ENCODE data around the gene ADAM12. TPM values are rescaled to one million over a fixed set of nuclear protein-coding genes. Genes with fewer than 3 reads are reported as not detected.

The ADAM12 gene
- total RNA-seq, 2 donors from 2014 or later: 0.46 TPM; not detected in 1

DNA sequence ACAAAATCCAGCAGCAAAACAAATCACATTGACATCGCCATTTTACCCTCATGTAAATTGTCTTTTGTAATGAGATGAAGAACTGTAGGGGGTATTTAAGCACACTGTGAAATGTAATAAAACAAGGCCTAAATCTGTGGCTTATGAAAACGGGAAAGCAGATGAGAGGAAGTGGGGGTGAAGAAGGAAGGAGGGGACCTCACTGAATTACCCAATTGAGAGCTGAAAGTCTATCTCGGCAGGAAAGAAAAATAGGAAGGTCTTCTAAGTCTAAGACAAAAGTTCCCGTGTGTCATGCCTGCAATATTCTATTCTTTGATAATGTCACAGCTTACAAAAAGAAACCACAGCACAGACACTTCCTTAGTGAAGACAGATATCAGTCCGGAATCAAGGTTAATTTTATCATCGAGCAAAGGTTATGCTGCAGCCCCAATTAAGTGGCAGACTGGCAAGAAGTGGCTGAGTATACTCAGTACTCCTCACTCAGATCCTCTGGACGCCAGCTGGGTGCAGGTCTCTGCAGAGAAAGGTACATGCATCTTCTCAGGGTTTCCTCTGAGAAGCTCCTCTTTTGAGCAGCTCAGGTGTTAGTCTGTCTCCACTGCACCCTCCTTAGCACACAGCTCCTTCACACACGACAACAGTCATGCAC, 252.2 kb downstream of the ADAM12 start:
- peaks cover 8% of the 10 kb centered on the region for H3K4me1 Mint-ChIP-seq
- no peak overlapping the region for H3K4me3 Mint-ChIP-seq
- TF ChIP-seq, protein P1, sequence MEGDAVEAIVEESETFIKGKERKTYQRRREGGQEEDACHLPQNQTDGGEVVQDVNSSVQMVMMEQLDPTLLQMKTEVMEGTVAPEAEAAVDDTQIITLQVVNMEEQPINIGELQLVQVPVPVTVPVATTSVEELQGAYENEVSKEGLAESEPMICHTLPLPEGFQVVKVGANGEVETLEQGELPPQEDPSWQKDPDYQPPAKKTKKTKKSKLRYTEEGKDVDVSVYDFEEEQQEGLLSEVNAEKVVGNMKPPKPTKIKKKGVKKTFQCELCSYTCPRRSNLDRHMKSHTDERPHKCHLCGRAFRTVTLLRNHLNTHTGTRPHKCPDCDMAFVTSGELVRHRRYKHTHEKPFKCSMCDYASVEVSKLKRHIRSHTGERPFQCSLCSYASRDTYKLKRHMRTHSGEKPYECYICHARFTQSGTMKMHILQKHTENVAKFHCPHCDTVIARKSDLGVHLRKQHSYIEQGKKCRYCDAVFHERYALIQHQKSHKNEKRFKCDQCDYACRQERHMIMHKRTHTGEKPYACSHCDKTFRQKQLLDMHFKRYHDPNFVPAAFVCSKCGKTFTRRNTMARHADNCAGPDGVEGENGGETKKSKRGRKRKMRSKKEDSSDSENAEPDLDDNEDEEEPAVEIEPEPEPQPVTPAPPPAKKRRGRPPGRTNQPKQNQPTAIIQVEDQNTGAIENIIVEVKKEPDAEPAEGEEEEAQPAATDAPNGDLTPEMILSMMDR (conservative IDR thresholded peaks at IDR 0.05): no peak
- no peaks in the 10 kb centered on the region for H3K36me3 Mint-ChIP-seq (ENCODE audit: low read depth)
- Histone ChIP-seq H3K9ac (ENCODE audit: extremely low read depth, low read length, poor library complexity, severe bottlenecking) (no peak overlapping the region), H3K27me3 (ENCODE audit: control insufficient read depth, insufficient read depth, low read length, poor library complexity, severe bottlenecking) (no peaks in the 10 kb centered on the region), H3K9me3 (ENCODE audit: control insufficient read depth, low read length) (no peaks in the 10 kb centered on the region), H3K4me3 (ENCODE audit: low read length) (no peak overlapping the region), H3K36me3 (ENCODE audit: control insufficient read depth, insufficient read depth, low read length) (no peaks in the 10 kb centered on the region), H3K27ac (ENCODE audit: low read depth, low read length) (peak overlapping the region; percentile 3), H3K4me1 (ENCODE audit: control insufficient read depth, insufficient read depth, low read length) (no peaks in the 10 kb centered on the region)
- H3K9me3 Mint-ChIP-seq: peaks cover 4% of the 10 kb centered on the region
- no peak for DNase-seq
- peaks cover 7% of the 10 kb centered on the region for H3K27me3 Mint-ChIP-seq (ENCODE audit: insufficient read depth)
- 71% methylated on average over 5 to 8 of the region's 8 CpGs for WGBS, 2 experiments (ENCODE audit: insufficient coverage in 1 of 2, insufficient read length in 1 of 2)
- no peak overlapping the region for H3K27ac Mint-ChIP-seq

DNA sequence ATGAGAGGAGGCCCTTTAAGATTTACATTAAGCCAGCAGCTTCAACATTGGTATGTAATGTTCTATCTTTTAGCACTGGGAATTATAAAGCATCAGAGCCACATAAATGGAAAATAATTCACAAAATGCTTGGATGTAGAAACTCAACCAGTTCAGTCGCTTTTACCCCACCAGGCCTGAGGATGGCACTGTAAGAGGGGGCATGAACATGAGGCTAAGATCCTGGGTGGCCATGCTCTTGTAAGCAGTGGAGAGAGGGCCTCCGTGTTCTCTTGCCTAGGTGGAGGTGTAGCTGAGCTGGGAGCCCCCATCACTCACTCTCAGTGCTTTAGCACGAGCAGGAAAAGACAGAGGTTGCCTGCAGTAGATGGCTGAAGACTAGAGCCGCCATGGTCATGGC, 253.1 kb downstream of the ADAM12 start:
- Histone ChIP-seq H3K27me3 (ENCODE audit: control insufficient read depth, insufficient read depth, low read length, poor library complexity, severe bottlenecking) (no peaks in the 10 kb centered on the region), H3K9ac (ENCODE audit: extremely low read depth, low read length, poor library complexity, severe bottlenecking) (no peak overlapping the region), H3K27ac (ENCODE audit: low read depth, low read length) (no peak overlapping the region), H3K36me3 (ENCODE audit: control insufficient read depth, insufficient read depth, low read length) (no peaks in the 10 kb centered on the region), H3K4me1 (ENCODE audit: control insufficient read depth, insufficient read depth, low read length) (no peaks in the 10 kb centered on the region), H3K4me3 (ENCODE audit: low read length) (no peak overlapping the region), H3K9me3 (ENCODE audit: control insufficient read depth, low read length) (no peaks in the 10 kb centered on the region)
- Mint-ChIP-seq H3K4me1 (peaks cover 6% of the 10 kb centered on the region), H3K27me3 (ENCODE audit: insufficient read depth) (peaks cover 10% of the 10 kb centered on the region), H3K4me3 (no peak overlapping the region), H3K27ac (no peak overlapping the region), H3K9me3 (peaks cover 4% of the 10 kb centered on the region), H3K36me3 (ENCODE audit: low read depth) (no peaks in the 10 kb centered on the region)
- TF ChIP-seq, protein P1 (conservative IDR thresholded peaks at IDR 0.05): peak; percentile 72
- DNase-seq: peak; percentile 71
- WGBS, 2 experiments (ENCODE audit: insufficient coverage in 1 of 2, insufficient read length in 1 of 2): 78 to 100% methylated on average over 1 to 4 of the region's 4 CpGs

DNA sequence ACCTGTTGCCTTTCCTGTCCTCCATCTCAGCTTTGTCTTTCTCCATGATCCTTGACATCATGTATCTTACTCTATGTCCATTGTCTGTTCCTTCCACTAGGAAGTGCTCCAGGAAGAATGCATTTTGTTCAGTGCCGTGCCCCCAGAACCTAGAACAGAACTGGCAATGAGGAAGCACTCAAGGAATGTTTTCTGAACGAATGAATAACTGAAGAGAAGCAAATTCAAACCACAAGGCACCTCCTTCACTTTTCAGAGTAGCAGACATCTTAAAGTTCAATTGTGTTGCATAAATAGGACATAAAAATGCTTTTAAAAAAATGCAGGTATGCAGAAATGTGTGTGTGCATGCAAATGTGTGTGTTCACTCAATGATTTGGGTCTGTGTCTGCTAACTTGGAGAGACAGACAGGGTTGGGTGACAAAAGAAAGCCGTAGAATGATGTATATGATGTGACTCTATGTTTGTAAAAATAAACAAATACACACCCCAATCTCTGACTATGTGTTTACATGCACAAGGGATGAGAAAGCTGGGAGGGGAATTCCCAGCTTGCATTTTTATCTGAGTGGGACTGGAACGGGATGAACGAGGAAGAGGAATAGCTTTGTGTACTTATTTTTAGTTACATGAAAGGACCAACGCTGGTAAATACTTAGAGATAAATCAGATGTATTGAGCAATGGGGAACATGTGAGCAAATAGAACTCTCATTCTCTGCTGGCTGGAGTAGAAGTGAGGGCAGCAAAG, 254.2 kb downstream of the ADAM12 start:
- Mint-ChIP-seq H3K36me3 (ENCODE audit: low read depth) (no peaks in the 10 kb centered on the region), H3K27ac (no peak overlapping the region), H3K4me1 (peaks cover 6% of the 10 kb centered on the region), H3K27me3 (ENCODE audit: insufficient read depth) (peaks cover 10% of the 10 kb centered on the region), H3K9me3 (peaks cover 4% of the 10 kb centered on the region), H3K4me3 (no peak overlapping the region)
- Histone ChIP-seq H3K36me3 (ENCODE audit: control insufficient read depth, insufficient read depth, low read length) (no peaks in the 10 kb centered on the region), H3K9me3 (ENCODE audit: control insufficient read depth, low read length) (no peaks in the 10 kb centered on the region), H3K9ac (ENCODE audit: extremely low read depth, low read length, poor library complexity, severe bottlenecking) (no peak overlapping the region), H3K4me1 (ENCODE audit: control insufficient read depth, insufficient read depth, low read length) (no peaks in the 10 kb centered on the region), H3K27ac (ENCODE audit: low read depth, low read length) (no peak overlapping the region), H3K27me3 (ENCODE audit: control insufficient read depth, insufficient read depth, low read length, poor library complexity, severe bottlenecking) (no peaks in the 10 kb centered on the region), H3K4me3 (ENCODE audit: low read length) (no peak overlapping the region)
- no peak for DNase-seq
- WGBS, 2 experiments (ENCODE audit: insufficient coverage in 1 of 2, insufficient read length in 1 of 2): 91 to 93% methylated on average over 5 of the region's 6 CpGs
- TF ChIP-seq, protein P1 (conservative IDR thresholded peaks at IDR 0.05): no peak

Measured in endodermal cell (in vitro differentiated cells).